Tibial artery (tissue), 4 donors: ENCODE data around the gene SIGLEC6.

Experiments used
- DNase-seq, 2 donors: peaks; one replicate each; pipeline ENCODE4 v3.0.0-alpha.2; 2019
- H3K27ac ChIP-seq, 2 donors: fragments of 200-600 bp; sonication (generic) in 1 of 2; 1 replicate in 1 of 2; 2 replicates in 1 of 2; pipeline ENCODE4 v1.5.1; 2018 to 2019; ENCODE audit warnings: mild to moderate bottlenecking in 1 of 2
- H3K27me3 ChIP-seq, 2 donors: fragments of 200-600 bp; sonication (generic) in 1 of 2; one replicate each; pipeline versions ENCODE4 v1.5.1 to v1.6.0; 2016 to 2019
- H3K36me3 ChIP-seq, 3 donors: fragments of 200-600 bp; sonication (generic) in 2 of 3; one replicate each; pipeline ENCODE4 v1.5.1; 2016 to 2019; ENCODE audit warnings: mild to moderate bottlenecking in 2 of 3
- H3K4me1 ChIP-seq, 4 donors: fragments of 200-600 bp; sonication (generic) in 2 of 4; 1 replicate in 3 of 4; 2 replicates in 1 of 4; pipeline ENCODE4 v1.5.1; 2016 to 2019
- H3K4me3 ChIP-seq, 2 donors: fragments of 200-600 bp; sonication (generic) in 1 of 2; 1 replicate in 1 of 2; 2 replicates in 1 of 2; pipeline ENCODE4 v1.5.1; 2018 to 2019; ENCODE audit warnings: mild to moderate bottlenecking in 2 of 2
- H3K9me3 ChIP-seq, 3 donors: fragments of 200-600 bp; sonication (generic) in 1 of 3; one replicate each; pipeline ENCODE4 v1.5.1; 2016 to 2019
- intact Hi-C: fragments of 100-400 bp; cut with DNase I; formaldehyde crosslinking; loops from one replicate; pipeline ENCODE4 v1.15.0; 2023; ENCODE audit warnings: low total_unique reads
- TF ChIP-seq, protein P1 (sequence below), 2 experiments: fragments of 200-600 bp in 1 of 2; fragments of 450-650 bp in 1 of 2; IDR thresholded peaks; one replicate each; pipeline ENCODE4 v1.5.1; 2017 to 2019; ENCODE audit warnings: antibody characterized with exemption in 2 of 2, mild to moderate bottlenecking in 1 of 2, moderate library complexity in 1 of 2

SIGLEC6 gene

DNA sequence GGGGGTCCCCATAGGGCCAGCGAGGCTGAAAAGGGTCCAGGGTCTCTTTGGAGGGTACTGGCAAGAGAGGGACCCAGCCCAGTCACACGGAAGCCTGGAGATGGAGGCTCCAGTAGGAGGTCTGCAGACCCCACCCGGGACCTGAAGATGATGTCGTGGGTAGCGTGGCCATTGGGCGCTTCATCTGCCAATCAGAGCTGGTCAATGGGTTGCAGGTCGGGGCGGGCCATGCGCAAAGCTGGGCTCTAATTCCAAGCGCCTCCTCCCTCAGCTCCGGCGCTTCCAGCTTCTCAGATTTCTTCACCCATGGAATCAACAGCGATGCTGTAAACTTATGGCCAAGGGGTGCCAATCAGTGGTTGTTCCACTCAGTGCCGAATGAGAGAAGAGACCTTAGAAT, 40.8 kb downstream of the SIGLEC6 start:
- TF ChIP-seq, protein P1, sequence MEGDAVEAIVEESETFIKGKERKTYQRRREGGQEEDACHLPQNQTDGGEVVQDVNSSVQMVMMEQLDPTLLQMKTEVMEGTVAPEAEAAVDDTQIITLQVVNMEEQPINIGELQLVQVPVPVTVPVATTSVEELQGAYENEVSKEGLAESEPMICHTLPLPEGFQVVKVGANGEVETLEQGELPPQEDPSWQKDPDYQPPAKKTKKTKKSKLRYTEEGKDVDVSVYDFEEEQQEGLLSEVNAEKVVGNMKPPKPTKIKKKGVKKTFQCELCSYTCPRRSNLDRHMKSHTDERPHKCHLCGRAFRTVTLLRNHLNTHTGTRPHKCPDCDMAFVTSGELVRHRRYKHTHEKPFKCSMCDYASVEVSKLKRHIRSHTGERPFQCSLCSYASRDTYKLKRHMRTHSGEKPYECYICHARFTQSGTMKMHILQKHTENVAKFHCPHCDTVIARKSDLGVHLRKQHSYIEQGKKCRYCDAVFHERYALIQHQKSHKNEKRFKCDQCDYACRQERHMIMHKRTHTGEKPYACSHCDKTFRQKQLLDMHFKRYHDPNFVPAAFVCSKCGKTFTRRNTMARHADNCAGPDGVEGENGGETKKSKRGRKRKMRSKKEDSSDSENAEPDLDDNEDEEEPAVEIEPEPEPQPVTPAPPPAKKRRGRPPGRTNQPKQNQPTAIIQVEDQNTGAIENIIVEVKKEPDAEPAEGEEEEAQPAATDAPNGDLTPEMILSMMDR (IDR thresholded peaks at IDR 0.05), result no peak
- no peaks in the 10 kb centered on the region for H3K4me1 ChIP-seq
- DNase-seq, result no peak
- no peak overlapping the region for H3K27ac ChIP-seq
- H3K27me3 ChIP-seq, result peaks cover 0 to 2% of the 10 kb centered on the region in 2 donors
- no peaks in the 10 kb centered on the region for H3K9me3 ChIP-seq
- H3K36me3 ChIP-seq, result no peaks in the 10 kb centered on the region
- intact Hi-C loops, result no loop called here
- H3K4me3 ChIP-seq, result no peak overlapping the region

DNA sequence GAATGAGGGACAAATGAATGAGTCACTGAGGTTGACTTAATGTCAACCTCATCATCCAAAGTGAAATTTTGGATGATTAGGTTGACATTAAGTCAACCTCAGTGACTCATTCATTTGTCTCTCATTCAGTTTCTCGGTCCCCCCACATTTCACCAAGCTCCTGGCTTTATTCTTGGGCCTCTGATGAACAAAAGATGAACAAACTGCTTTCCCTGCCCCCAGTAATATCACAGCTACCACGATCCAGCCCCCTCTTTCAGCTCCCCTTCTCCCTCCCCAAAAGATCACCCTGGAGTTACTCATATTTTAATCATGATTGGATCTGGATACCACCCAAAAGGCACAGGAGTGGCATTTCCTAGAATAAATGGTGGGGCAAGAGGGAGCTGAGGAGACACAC, 42.4 kb downstream of the SIGLEC6 start:
- Histone ChIP-seq H3K9me3 (no peaks in the 10 kb centered on the region), H3K4me1 (no peaks in the 10 kb centered on the region), H3K27me3 (peaks cover 0 to 2% of the 10 kb centered on the region in 2 donors), H3K27ac (no peak overlapping the region), H3K4me3 (no peak overlapping the region), H3K36me3 (no peaks in the 10 kb centered on the region)
- intact Hi-C loops, result no loop called here
- TF ChIP-seq, protein P1 (IDR thresholded peaks at IDR 0.05), result no peak
- DNase-seq, result no peak

DNA sequence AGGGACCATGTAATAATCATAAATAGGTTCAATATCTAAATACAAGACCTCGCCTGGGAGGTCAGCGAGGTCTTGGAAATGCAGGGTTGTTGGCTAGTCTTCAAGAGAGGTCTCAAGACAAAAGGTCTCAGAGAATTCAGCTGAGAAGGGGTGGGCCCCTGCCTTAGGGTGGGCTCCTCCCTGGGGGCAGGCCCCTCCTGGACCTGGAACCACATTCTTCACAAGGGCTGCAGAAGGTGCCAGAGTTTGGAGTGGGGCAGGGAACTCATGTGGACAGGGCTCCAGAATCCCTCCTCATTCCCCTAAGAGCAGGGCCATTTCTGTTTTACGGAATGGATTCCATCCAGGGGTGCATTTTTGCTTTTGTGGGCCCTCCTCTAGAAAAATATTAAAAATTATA, 43.0 kb downstream of the SIGLEC6 start:
- Histone ChIP-seq H3K27ac (no peak overlapping the region), H3K27me3 (peaks cover 0 to 4% of the 10 kb centered on the region in 2 donors), H3K4me3 (no peak overlapping the region), H3K9me3 (no peaks in the 10 kb centered on the region), H3K36me3 (no peaks in the 10 kb centered on the region), H3K4me1 (no peaks in the 10 kb centered on the region)
- no peak for DNase-seq
- TF ChIP-seq, protein P1 (IDR thresholded peaks at IDR 0.05), result no peak
- intact Hi-C loops, result no loop called here

DNA sequence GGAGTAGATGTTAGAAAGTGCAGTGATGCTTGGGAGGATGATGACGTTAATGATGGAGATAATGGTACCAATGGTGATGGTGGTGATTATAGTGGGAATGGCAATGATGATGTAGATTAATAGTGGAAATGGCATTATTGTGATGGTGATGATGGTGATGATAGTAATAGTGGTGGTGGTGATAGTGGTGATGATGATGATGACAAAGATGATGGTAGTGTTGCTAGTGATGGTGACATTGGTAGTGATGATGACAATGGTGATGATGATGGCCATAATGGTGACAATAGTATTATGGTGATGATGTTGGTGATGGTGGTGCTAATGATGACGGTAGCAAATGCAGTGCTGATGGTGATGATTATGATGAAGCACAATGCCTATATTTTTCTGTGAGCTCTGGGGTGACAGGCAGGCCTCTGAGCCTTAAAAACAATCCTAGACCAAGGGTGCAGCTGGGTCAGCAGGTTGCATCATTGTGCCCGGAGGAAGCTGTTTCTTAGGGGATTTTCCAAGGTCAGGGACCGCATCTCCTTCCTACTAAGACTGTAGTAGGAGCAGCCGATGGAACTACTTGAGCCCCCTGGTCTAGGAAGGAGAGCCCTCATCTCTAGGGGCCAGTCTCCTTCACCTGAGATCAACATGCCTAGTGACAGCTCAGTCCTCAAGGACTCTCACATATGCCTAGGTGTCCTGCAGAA, 45.4 kb downstream of the SIGLEC6 start:
- Histone ChIP-seq H3K4me1 (no peaks in the 10 kb centered on the region), H3K36me3 (no peaks in the 10 kb centered on the region), H3K27ac (no peak overlapping the region), H3K27me3 (peaks cover 0 to 6% of the 10 kb centered on the region in 2 donors), H3K9me3 (no peaks in the 10 kb centered on the region), H3K4me3 (no peak overlapping the region)
- TF ChIP-seq, protein P1 (IDR thresholded peaks at IDR 0.05), result no peak
- intact Hi-C loops, result no loop called here
- no peak for DNase-seq

DNA sequence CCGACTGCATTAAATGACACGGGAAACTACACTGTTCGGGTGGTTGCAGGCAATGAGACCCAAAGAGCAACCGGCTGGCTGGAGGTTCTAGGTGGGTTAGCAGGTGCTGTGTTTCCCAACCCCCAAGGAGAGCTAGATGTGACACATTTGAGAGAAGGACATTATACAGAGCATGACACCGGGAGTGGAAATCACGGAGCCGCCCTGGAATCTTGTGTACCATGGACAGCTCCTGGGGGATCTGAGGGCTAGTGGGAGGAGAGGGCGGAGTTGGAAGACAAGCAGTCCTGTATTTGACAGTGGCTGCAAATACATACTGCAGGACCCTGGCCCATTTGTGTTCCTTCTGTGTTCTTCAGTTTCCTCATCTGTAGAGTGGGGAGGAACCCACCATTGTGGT, 50.9 kb downstream of the SIGLEC6 start:
- no peak for DNase-seq
- Histone ChIP-seq H3K36me3 (no peaks in the 10 kb centered on the region), H3K27me3 (peaks cover 0 to 26% of the 10 kb centered on the region in 2 donors), H3K27ac (no peak overlapping the region), H3K9me3 (no peaks in the 10 kb centered on the region), H3K4me3 (no peak overlapping the region), H3K4me1 (no peaks in the 10 kb centered on the region)
- TF ChIP-seq, protein P1 (IDR thresholded peaks at IDR 0.05), result no peak
- intact Hi-C loops, result no loop called here
